GM12865 (cell line): ENCODE data around the gene ADGRD1.

Experiments
- DNase-seq: peaks from one replicate; pipeline ENCODE4 v3.0.0; 2010; ENCODE audit warnings: low read depth
- H3K4me3 ChIP-seq: 2 replicates; pipeline ENCODE4 v1.5.1; 2011; ENCODE audit warnings: mild to moderate bottlenecking, low read depth, low read length, control low read depth
- TF ChIP-seq, protein P1 (sequence below): IDR thresholded peaks from 2 replicates; pipeline ENCODE4 v1.5.1; 2011; ENCODE audit warnings: low read length, control low read depth, low read depth, inconsistent platforms; ENCODE audit not compliant: insufficient read depth; ENCODE audit errors: missing control alignments

ADGRD1 gene

DNA sequence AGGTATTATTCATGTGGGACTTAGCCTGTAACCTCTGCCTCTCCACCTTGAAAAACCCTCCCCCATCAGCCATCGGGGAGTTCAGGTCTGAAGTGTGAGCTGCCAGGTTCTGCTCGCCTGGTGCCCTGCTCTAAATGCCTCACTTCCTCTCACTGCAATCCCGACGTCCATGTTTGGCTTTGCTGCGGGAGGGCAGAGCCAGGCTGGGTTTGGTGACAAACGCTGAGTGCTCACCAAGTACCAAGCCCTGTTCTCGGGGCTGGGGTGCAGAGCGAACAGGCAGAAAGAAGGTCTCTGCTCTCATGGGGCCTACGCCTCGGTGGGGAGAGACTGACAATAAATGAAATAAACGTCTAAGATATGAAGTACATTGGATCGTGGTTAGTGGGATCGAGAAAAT is 2.1 kb upstream of the ADGRD1 start:
- DNase-seq = no peak
- no peak overlapping the region for H3K4me3 ChIP-seq
- TF ChIP-seq, protein P1, sequence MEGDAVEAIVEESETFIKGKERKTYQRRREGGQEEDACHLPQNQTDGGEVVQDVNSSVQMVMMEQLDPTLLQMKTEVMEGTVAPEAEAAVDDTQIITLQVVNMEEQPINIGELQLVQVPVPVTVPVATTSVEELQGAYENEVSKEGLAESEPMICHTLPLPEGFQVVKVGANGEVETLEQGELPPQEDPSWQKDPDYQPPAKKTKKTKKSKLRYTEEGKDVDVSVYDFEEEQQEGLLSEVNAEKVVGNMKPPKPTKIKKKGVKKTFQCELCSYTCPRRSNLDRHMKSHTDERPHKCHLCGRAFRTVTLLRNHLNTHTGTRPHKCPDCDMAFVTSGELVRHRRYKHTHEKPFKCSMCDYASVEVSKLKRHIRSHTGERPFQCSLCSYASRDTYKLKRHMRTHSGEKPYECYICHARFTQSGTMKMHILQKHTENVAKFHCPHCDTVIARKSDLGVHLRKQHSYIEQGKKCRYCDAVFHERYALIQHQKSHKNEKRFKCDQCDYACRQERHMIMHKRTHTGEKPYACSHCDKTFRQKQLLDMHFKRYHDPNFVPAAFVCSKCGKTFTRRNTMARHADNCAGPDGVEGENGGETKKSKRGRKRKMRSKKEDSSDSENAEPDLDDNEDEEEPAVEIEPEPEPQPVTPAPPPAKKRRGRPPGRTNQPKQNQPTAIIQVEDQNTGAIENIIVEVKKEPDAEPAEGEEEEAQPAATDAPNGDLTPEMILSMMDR = no peak

DNA sequence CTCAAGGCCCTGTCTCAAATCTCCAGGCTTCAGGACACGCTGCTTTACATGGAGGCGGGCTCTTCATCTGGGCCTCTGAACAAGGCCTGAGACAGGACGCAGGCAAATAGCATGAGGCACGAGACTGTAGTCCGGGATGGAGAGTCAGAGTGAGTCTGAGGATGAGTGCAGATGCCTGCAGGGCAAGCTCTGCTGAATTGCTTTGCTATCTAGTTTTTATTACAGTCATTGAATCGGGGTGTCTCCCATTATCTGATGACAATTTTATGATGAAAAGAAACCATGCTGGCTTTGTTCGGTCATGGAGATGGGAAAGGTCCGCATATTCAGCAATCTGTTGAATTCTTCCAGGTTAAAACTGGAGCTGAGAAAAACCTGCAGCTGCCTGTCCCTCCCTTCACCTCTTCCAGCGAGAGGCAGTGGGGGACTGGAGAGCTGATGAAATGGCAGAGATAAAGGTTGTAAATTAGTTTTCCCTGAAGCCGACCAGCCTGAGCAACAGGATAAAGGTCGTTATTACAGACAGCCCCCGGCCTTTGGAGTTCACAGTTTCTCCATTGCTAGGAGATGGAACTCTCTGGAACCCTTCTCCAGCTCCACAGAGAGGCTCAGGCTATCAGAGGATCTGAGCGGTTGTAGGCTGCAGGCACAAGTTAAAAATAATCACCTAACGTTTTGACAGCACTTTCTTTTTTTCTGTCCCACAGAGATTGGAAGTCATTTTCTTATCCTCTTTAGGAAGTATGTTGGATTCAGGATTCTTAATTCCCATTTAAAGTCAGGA is 1.3 kb upstream of the ADGRD1 start:
- H3K4me3 ChIP-seq = no peak overlapping the region
- no peak for DNase-seq
- TF ChIP-seq, protein P1 = no peak

DNA sequence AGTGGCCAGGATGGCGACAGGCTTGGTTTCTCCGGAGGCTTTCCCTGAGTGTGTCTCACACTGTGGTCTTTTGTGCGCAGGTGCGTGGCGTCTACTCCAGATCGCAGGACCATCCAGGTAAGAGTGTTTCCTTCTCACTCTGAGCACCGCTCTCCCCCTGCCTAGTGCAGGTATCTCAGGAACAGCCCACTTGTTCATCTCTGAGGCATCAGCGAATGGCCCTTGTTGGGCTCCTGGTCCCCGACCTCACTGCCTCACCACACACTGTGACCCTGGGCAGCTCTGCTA is 781 bp downstream of the ADGRD1 start:
- no peak overlapping the region for H3K4me3 ChIP-seq
- no peak for DNase-seq
- TF ChIP-seq, protein P1 = no peak

DNA sequence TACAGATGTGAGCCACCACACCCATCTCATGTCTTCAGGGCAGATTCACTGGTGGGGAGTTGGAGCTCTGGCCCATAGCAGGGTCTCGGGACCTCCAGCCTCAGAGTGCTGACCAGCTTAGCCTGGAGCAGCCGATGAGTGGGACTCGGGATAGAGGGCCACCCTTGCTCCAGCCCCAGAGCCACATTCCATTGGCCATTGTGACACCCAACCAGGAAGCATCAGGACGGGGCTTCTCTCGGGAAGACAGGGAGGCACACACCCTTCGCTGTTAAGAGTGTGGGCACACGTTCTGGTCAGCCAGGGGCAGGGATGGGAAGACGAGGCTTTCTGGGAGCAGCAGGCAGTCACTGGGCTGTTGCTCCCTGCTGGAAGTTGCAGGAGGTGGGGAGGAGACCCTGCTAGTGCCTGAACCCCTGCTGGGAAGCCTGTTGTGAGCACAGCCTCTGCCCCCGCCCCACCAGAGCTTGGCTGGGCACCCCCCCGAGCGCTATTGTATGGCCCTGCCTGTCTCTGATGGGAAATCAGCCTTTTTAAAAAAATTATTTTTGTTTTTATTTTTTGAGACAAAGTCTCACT is 1.6 kb downstream of the ADGRD1 start:
- H3K4me3 ChIP-seq = no peak overlapping the region
- no peak for DNase-seq

DNA sequence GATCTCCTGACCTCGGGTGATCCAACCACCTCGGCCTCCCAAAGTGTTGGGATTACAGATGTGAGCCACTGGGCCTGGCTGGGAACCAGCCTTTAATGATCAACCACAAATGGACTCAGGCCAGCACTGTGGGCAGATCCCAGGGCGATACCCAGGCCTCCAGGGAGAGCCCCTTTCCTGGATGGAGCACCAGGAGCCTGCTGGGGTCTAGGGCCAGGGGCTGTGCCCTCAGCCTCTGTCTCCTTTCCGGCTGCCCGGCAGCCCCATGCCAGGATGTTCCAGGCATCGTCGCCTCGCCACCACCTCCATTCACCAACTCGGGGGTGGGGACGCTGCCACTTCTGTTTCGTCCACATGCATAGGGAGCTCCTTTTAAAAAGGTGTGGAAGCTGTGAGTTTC is 2.3 kb downstream of the ADGRD1 start:
- TF ChIP-seq, protein P1 = no peak
- no peak for DNase-seq

More for the DNA sequence above, 1.6 kb downstream of the ADGRD1 start:
- TF ChIP-seq, protein P1 = no peak

DNA sequence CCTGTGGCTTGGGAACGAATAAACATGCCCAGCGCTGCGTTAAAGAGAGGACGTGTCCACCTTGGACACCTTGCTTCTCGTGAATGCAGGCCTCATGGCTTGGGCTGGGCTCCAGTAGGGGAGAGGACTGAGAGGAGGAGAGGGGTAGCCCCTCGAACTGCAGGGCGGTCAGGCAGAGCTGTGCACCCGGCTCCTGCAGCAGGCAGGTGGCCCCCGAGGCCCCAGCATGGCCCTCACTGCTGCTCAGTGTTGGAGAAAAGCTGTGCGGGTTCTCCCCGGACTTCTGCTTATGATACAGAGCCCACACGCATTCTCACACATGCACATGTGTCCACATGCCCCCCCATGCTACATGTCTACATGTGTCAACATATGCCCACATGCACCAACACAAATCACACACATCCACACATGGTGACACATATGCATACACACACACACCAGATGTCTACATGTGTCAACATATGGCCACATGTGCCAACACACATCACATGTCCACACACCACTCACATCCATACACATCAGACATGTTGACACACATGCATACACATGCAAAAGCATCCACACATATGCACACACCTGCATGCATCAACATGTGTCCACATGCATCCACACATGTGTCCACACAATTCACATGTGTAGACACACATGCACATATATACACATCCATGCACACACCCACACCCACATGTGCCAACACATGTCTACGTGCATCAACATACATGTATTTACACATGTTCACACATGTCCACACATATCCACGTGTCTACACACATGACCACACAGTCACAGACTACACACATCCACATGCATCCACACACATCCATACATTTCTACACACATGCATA is 3.0 kb downstream of the ADGRD1 start:
- no peak for DNase-seq
- TF ChIP-seq, protein P1 = no peak
- no peak overlapping the region for H3K4me3 ChIP-seq

More for the DNA sequence above, 2.3 kb downstream of the ADGRD1 start:
- no peak overlapping the region for H3K4me3 ChIP-seq
